GM18870 (cell line): ENCODE data around the gene FTL.

Experiments
- ATAC-seq: cut with Tn5 transposase; IDR thresholded peaks from one replicate; pipeline ENCODE4 v1.9.1; 2021; ENCODE audit warnings: moderate library complexity; ENCODE audit not compliant: unreplicated experiment

FTL gene

GRCh38 chr19:48990400-48990799, 25.3 kb downstream of the FTL start:
- ATAC-seq, result no peak

- no peak for ATAC-seq
Observed at GRCh38 chr19:48991011-48991609, 26.0 kb downstream of the FTL start.

GRCh38 chr19:48991873-48992580, 26.9 kb downstream of the FTL start:
- ATAC-seq, result no peak

- peak; percentile 11 for ATAC-seq
Observed at GRCh38 chr19:48992581-48993174, 27.6 kb downstream of the FTL start.

- peak; percentile 81 for ATAC-seq
Observed at GRCh38 chr19:48993175-48994034, 28.3 kb downstream of the FTL start, which contains the start of the genes GYS1 and RUVBL2. TSS of gene GYS1 (minus strand) at chr19:48993309. CDS start at chr19:48993112, 197 bp downstream. TSS of gene RUVBL2 (plus strand) at chr19:48993887. CDS start at chr19:48993912, 25 bp downstream.

- no peak for ATAC-seq
Observed at GRCh38 chr19:48994035-48994386, 28.9 kb downstream of the FTL start.

DNA sequence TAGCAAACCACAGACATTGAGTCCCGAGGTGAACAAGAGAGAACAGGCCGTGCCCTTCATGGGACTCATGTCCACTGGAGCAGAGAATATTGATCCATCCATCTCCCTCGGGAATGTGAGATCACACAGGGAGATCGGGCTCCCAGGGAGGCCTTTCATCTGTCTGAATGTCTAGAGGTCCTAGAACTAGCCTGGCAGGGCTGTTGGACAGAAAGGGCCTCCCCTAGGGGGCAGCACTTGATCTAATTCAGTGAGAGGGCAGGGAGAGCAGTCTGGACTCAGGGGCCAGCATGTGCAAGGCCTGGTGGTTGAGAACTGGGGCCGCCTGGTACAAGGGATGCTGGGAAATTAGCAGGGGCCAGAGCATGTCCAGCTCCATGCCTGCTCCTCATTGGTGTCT, 32.9 kb downstream of the FTL start:
- no peak for ATAC-seq

DNA sequence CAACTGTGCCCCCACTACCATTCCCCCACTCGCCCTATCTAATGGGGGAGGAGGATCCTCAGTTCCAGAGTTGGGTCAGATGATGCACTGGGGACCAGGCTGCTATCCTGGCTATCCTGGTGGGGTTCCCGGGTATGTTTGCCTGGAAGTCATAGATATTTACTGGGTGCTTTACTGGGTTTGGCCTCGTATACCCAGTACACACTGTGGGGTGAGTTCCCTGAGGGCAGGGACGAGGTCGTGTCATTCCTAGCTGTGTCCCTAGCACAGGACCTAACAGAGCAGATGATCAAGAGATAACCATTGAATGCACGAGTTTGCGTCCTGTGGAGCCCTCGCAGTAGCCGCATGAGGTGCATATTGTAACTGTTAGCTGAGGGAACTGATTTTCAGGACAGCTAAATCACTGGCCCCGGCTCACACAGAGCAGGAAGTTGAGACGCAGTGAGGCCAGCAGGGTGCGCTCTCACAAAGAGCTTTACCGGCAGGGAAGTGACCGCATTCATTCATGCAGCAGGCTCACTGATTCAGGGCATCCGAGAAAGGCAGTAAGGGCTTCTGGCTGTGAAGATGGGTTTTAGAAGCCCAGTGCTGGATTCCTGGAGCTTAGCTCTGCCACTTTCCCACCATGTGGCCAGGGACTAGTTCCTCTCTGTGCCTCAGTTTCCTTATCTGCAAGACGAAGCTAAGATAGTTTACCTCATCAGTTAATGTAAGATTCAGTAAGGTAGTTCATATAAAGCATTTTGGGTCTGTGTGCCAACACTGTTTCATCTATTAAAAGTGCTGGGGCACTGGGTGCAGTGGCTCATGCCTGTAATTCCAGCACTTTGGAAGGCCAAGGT, 34.6 kb downstream of the FTL start:
- ATAC-seq, result no peak

DNA sequence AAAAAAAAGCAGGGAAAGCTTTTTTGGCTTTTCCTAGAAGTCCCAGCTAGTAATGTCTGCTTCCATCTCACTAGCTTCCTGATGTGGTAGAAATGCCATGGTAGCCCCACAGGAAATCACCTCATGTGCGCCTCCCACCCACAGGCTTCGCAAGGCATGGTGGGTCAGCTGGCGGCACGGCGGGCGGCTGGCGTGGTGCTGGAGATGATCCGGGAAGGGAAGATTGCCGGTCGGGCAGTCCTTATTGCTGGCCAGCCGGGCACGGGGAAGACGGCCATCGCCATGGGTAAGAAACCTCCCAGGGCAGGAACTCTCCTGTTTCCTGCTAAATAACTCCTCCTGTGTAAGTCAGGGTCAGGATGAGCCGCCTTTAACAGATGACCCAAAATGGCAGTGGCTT, 39.0 kb downstream of the FTL start:
- ATAC-seq, result no peak

DNA sequence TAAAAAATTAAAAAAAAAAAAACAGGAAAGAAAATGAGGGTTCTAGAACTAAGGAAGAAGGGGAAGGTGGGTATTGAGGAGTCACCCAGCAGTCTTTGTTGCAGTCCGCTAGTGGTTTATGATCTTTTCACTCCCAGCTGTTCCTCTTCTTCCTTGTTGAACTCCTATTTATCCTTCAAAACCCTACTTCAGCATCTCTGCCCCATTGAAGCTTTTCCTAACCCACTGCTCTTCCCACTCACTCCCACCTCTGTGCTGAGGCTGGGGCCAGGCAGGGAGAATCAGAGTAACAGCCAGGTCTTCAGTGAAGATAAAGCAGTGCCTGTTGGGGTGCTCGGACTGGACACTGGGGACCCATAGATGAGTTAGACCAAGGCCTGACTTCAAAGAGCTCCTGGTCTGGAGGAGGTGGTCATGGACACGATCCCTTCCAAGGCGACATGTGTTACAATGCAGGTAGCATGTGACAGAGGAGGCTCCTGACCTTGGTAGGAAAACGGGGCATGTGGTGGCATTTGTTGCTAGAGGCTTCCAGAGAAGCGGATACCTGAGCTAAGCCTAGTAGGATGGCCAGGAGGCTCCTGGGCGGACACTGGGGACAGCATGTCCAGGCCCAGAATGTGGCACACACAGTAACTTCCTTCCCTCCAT, 40.0 kb downstream of the FTL start:
- no peak for ATAC-seq

GRCh38 chr19:49006905-49007304, 41.8 kb downstream of the FTL start:
- no peak for ATAC-seq

- ATAC-seq, result no peak
Observed at GRCh38 chr19:49009828-49010227, 44.7 kb downstream of the FTL start.

GRCh38 chr19:49010453-49010852, 45.3 kb downstream of the FTL start:
- ATAC-seq, result no peak

GRCh38 chr19:49011194-49011593, 46.1 kb downstream of the FTL start:
- no peak for ATAC-seq

DNA sequence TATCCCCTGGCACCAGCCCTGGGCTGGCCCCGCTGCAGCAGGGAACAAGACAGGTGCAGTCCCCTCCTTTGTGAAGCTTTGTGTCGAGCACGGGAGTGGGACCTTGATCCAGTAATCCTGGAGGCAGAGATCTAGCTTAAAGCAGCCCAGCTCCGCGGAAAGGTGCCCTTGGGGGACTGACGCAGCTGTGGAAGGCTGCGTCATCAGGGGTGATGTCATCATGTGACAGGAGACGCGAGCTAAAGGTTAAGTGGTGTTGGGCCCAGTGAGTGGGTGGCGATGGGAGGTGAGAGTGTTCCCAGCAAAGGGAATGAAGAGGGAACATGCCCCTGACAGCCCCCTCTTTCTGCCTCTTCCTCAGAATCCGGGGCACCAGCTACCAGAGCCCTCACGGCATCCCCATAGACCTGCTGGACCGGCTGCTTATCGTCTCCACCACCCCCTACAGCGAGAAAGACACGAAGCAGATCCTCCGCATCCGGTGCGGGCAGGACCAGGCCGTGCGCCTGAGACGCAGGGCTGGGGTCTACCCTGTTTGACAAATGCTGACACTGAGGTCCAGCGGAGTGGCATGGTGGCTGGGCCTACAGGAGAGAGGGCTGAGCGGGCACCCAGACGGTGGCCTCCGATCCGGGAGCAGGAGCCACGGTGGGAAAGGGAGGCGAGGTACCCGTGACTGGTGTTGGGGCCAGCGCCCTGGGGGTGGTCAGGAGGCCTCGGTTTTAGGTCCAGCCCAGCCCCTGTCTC, 49.2 kb downstream of the FTL start:
- ATAC-seq, result no peak

DNA sequence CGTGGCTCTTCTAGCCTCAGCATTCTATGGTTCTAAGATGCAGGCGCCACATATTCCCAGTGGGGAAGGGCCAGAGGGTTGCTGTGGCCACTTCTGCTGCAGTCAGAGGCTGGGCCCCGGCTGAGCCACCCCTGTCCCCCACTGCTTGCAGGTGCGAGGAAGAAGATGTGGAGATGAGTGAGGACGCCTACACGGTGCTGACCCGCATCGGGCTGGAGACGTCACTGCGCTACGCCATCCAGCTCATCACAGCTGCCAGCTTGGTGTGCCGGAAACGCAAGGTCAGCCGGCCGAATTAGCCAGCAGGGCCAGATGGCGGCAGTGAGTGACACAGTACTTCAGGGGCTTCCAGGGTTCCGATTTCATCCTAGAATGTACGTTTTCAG, 49.8 kb downstream of the FTL start:
- ATAC-seq, result no peak

- ATAC-seq, result no peak
Observed at GRCh38 chr19:49016067-49016839, 51.1 kb downstream of the FTL start.
